Ovary (tissue), 9 donors: ENCODE measurements around the gene DIS3L2. TPM values are rescaled to one million over a fixed set of nuclear protein-coding genes. Genes with fewer than 3 reads are reported as not detected.
A peak's percentile ranks its signal among the peaks of the same experiment; 100 is the strongest.

Source experiments
- DNase-seq, 5 donors: peaks; one replicate each; pipeline ENCODE4 v3.0.0-alpha.2; 2019 to 2020
- H3K27ac ChIP-seq, 2 donors: fragments of 200-600 bp; one replicate each; pipeline versions ENCODE4 v1.5.1 to v1.8.0; 2019 to 2022
- H3K27me3 ChIP-seq: fragments of 200-600 bp; one replicate; pipeline ENCODE4 v1.8.0; 2022
- H3K36me3 ChIP-seq: fragments of 200-600 bp; sonication (generic); one replicate; pipeline ENCODE4 v1.5.1; 2019
- H3K4me1 ChIP-seq: one replicate; pipeline ENCODE4 v1.8.1; 2013; ENCODE audit warnings: mild to moderate bottlenecking, moderate library complexity; ENCODE audit not compliant: insufficient read depth
- H3K4me3 ChIP-seq: fragments of 200-600 bp; sonication (generic); one replicate; pipeline ENCODE4 v1.5.1; 2017
- H3K9me3 ChIP-seq, 2 donors: fragments of 200-600 bp in 1 of 2; sonication (generic) in 1 of 2; one replicate each; pipeline versions ENCODE4 v1.5.1 to v1.8.1; 2013 to 2019; ENCODE audit warnings: mild to moderate bottlenecking in 1 of 2, moderate library complexity in 1 of 2
- EP300 ChIP-seq: sonication (generic); formaldehyde crosslinking; IDR thresholded peaks from one replicate; pipeline ENCODE4 v1.6.1; 2017; ENCODE audit warnings: antibody characterized with exemption
- POLR2A ChIP-seq: fragments of 450-650 bp; IDR thresholded peaks from one replicate; pipeline ENCODE4 v1.6.1; 2017; ENCODE audit warnings: antibody characterized with exemption, mild to moderate bottlenecking, moderate library complexity
- WGBS, 3 donors: extraction: QIAGEN DNeasy Blood & Tissue Kit in 1 of 3; methylation state at CpG; one replicate each; pipeline versions ENCODE4 v1.1.5 to v1.1.7; 2013 to 2017; 5-methylcytosine and 5-hydroxymethylcytosine counted together
- intact Hi-C, 4 donors: fragments of 100-400 bp; cut with DNase I; formaldehyde crosslinking; loops; one replicate each; pipeline versions ENCODE4 v1.11.0 to v1.15.1; 2022 to 2023
- polyA plus RNA-seq, 2 donors: library from polyadenylated mRNA; stranded (reverse); fragments of 200-250 nt in 1 of 2; fragments of 350-450 nt in 1 of 2; fragmentation: Illumina TruSeq in 1 of 2; extraction: RNeasy Lipid Tissue Mini Kit (QIAGEN cat#74804) in 1 of 2; gene quantifications; one replicate each; pipeline ENCODE4 v1.2.3, GENCODE V29; 2013 to 2014
- total RNA-seq, 7 donors: library from RNA; depleted of rRNA in 2 of 7; stranded (reverse); fragments of >200 nt in 2 of 7; fragmentation: NEBNext Ultra II Directional in 3 of 7; extraction: Animal tissue kit (Norgen Biotek cat#: 25700) in 3 of 7; gene quantifications; one replicate each; pipeline versions ENCODE4 v1.1.0 to v1.2.4, GENCODE V29; 2016 to 2023
- TF ChIP-seq, protein P1 (sequence below), 3 donors: fragments of 450-650 bp in 2 of 3; fragments of 200-600 bp in 1 of 3; IDR thresholded peaks; one replicate each; pipeline versions ENCODE4 v1.5.1 to v1.8.0; 2016 to 2022; ENCODE audit warnings: antibody characterized with exemption in 3 of 3, mild to moderate bottlenecking in 1 of 3
- donor health status: DM: no; HTN: no; CAD: no; lungs with moderate emphysema.
- donor health status: DM: no; HTN: no; CAD: no.
- donor health status: Bipolar disorder and iron deficiency.
- donor health status: DM: yes; HTN: yes; CAD: no.
- donor health status: DM: no; HTN: no; CAD: no.
- donor health status: DM: yes; HTN: yes; CAD: no.

DIS3L2 gene
- total and polyA plus RNA-seq, 9 donors, result 18.2 to 52.0 (median 32.8) TPM

DNA sequence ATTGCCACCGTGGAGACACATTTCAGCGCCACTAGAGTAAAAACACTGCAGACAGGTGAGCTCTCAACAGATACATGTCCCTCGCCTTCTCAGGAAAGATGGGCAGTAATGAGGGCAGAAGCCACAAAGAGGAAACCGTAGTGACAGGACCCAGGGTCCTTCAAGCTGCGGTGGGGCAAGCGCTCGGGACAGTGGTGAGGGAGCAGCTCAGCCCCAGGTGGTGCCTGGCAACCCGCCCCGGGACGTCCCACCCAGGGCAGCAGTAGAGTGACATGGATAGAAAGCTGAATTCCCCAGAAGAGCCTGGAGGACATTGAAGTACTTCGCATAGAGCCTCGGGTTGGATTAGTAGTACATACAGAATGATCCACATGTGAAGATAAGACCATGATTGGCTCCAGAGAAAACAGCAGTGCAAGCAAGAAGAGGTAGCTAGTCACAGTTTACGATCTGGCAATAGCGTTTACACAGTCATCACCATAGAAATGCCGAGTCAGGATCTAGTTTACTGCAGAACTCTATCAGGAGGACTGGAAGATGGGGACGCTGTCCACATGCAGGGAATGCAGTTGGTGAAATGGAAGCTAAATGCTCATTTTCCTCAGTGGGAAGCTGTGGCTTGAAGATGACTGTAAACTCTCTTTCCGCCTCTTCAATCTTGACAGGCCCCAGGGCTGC, 379.7 kb downstream of the DIS3L2 start:
- no peak overlapping the region for H3K27ac ChIP-seq
- 77 to 84% (median 82%) methylated on average over 17 of the region's 17 CpGs for WGBS, 3 donors
- intact Hi-C loops, result no loop called here
- no peak overlapping the region for H3K4me3 ChIP-seq
- TF ChIP-seq EP300 (no peak), POLR2A (no peak)
- TF ChIP-seq, protein P1, sequence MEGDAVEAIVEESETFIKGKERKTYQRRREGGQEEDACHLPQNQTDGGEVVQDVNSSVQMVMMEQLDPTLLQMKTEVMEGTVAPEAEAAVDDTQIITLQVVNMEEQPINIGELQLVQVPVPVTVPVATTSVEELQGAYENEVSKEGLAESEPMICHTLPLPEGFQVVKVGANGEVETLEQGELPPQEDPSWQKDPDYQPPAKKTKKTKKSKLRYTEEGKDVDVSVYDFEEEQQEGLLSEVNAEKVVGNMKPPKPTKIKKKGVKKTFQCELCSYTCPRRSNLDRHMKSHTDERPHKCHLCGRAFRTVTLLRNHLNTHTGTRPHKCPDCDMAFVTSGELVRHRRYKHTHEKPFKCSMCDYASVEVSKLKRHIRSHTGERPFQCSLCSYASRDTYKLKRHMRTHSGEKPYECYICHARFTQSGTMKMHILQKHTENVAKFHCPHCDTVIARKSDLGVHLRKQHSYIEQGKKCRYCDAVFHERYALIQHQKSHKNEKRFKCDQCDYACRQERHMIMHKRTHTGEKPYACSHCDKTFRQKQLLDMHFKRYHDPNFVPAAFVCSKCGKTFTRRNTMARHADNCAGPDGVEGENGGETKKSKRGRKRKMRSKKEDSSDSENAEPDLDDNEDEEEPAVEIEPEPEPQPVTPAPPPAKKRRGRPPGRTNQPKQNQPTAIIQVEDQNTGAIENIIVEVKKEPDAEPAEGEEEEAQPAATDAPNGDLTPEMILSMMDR (IDR thresholded peaks at IDR 0.05), result no peak
- peak in 1 of 5 donors; percentile 21 for DNase-seq
- no peaks in the 10 kb centered on the region for H3K27me3 ChIP-seq
- H3K4me1 ChIP-seq, result no peaks in the 10 kb centered on the region
- no peaks in the 10 kb centered on the region for H3K9me3 ChIP-seq
- no peaks in the 10 kb centered on the region for H3K36me3 ChIP-seq

DNA sequence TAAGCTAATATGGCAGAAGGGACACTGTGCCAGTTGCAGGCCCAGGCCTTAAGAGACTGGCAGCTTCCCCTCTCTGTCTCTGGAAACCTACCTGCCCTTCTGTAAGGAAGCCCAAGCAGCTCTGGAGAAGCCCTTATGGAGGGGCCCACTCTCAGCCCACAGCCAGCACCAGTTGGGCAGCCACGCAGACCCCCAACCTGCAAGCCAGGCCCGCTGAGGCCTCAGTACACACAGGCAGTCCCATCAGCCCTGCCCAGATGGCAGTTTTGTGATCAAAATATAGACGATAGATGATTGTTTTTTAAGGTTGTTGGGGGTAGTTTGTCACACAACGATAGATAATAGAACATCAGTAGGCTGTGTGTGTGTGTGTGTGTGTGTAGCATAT, 380.2 kb downstream of the DIS3L2 start:
- no peak for TF ChIP-seq POLR2A
- no peak for TF ChIP-seq EP300
- Histone ChIP-seq H3K4me1 (no peaks in the 10 kb centered on the region), H3K27ac (no peak overlapping the region), H3K4me3 (no peak overlapping the region), H3K27me3 (no peaks in the 10 kb centered on the region), H3K36me3 (no peaks in the 10 kb centered on the region), H3K9me3 (no peaks in the 10 kb centered on the region)
- WGBS, 3 donors, result 85 to 90% (median 89%) methylated on average over 4 of the region's 4 CpGs
- intact Hi-C loops, result no loop called here
- peak in 1 of 5 donors; percentile 13 for DNase-seq

DNA sequence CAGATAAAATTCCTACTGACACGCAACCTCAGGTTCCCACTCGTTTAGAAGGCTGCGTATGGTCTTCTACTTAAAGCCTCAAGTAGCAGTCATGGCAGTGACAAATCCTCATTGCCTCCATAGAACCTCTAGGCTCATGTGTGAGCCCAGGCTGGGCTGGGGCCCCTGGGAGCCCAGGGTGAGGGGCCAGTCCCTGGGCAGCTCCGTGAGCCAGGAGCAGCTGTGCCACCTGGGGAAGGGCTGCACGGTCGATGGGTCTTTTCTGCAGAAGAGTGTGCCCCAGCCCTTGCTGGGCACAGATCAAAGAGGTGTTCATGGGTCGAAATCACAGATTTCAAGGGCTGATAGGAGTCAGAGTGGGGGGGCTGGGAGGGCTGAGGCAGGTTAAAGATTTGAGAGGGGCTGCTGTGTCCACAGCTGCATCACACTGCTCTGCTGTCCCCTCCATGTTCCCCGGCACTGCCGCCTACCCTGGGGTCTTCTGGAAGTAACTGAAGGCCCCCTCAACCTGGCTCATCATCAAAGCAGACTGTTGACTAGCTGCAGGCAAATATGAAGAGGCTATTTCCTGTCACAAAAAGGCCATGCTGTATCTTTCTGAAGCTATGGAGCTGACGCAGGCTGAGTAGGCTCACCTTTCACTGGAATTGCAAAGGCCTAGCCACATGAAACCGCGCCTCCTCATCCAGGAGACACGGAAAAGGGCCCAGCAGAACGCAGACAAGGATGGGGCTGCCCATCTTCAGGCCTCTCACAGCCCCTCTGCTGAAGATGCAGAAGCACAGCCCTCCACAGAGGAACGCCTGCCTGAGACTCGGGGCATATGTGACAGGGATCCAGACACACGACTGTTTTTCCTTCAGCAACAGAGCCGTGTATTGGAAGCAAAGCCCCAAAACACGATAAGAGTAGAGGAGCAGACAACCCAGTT, 381.4 kb downstream of the DIS3L2 start:
- peak in 2 of 5 donors; percentile 7 to 23 for DNase-seq
- no peak for TF ChIP-seq EP300
- TF ChIP-seq, protein P1 (IDR thresholded peaks at IDR 0.05), result no peak
- TF ChIP-seq POLR2A, result no peak
- 66 to 70% (median 69%) methylated on average over 19 of the region's 19 CpGs for WGBS, 3 donors
- Histone ChIP-seq H3K27me3 (no peaks in the 10 kb centered on the region), H3K9me3 (no peaks in the 10 kb centered on the region), H3K4me1 (no peaks in the 10 kb centered on the region), H3K4me3 (no peak overlapping the region), H3K27ac (no peak overlapping the region), H3K36me3 (no peaks in the 10 kb centered on the region)
- intact Hi-C loops, result no loop called here

DNA sequence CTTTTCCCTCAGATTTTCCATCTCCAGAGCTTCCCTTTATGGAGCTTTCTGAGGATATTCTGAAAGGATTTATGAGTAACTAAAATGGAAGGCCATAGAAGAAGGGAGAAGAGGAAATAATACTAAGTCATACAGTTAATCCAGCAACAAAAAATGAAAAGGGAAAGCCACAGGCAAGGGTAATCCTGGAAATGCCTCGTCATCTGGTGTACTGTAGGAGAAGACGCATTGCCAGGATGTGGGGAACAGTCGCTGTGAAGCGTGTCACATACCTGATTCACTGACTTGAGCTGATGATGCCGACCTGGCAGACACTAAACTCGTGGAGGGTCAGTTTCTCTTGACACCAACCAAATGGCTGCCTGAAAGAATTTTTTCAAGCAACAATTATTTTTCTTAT, 382.3 kb downstream of the DIS3L2 start:
- Histone ChIP-seq H3K4me3 (no peak overlapping the region), H3K9me3 (no peaks in the 10 kb centered on the region), H3K36me3 (no peaks in the 10 kb centered on the region), H3K27me3 (no peaks in the 10 kb centered on the region), H3K27ac (no peak overlapping the region), H3K4me1 (no peaks in the 10 kb centered on the region)
- TF ChIP-seq POLR2A (no peak), EP300 (no peak)
- TF ChIP-seq, protein P1 (IDR thresholded peaks at IDR 0.05), result no peak
- intact Hi-C loops, result no loop called here
- DNase-seq, result no peak
- 78 to 83% (median 81%) methylated on average over 6 of the region's 6 CpGs for WGBS, 3 donors
